ENCODE measurements around the gene CHD6. TPM values are rescaled to one million over a fixed set of nuclear protein-coding genes. Genes with fewer than 3 reads are reported as not detected.

Gene CHD6
- total and polyA plus RNA-seq, 2 experiments from 2014 or later, result 41.0 to 158 TPM

DNA sequence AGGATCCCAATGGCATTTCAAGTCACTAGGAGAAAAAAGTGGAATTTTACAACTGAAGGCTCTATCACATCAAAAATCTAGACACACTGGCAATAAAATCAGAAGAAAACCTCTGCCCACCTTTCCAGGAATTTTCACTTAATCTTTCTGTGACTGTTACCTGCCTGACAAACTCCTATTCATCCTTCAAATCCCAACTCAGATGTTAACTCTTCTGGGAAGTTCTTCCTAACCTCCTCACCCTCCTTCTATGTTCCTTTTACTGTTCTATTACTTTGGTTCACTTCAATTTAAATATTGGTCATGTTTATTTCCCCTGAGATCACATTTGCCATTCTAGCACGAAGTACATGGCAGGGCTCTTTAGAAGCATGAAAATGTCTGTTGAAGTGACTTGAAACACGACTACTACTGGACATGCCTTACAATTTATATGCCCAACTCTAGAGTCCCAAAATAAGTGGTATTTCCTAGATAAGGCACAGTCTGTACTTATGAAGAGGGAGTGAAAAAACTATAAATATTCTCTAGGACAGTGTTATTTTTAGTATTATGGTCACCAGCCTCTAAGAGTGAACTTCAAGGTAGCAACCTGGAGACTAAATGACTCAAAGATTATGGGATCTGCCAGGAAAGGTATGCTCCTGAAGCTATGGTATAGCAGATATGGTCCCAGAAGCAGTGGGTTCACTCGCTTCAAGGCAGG is 17.1 kb downstream of the CHD6 start:
- Mint-ChIP-seq H3K4me1 (no peaks in the 10 kb centered on the region), H3K4me3 (no peak overlapping the region), H3K9me3 (peaks cover 64% of the 10 kb centered on the region), H3K27me3 (ENCODE audit: insufficient read depth, low read depth, poor library complexity) (peaks cover 8% of the 10 kb centered on the region), H3K36me3 (ENCODE audit: low read depth) (peaks cover 66% of the 10 kb centered on the region), H3K27ac (no peak overlapping the region)
- H3K27me3 ChIP-seq (ENCODE audit: insufficient read depth), result no peaks in the 10 kb centered on the region
- ATAC-seq (no peak), DNase-seq (ENCODE audit: low spot score) (no peak)
- 0 out of 2 replicates have a peak, but pooled peaks cover 7% of the 10 kb centered on the region for H3K4me1 ChIP-seq (ENCODE audit: insufficient read depth)
- H3F3A ChIP-seq (replicated peaks; ENCODE audit: low read depth), result no peaks in the 10 kb centered on the region
- no peaks in the 10 kb centered on the region; the same call in 1 of the 2 replicates for H3K9me2 ChIP-seq (ENCODE audit: insufficient read depth)
- H3K36me3 ChIP-seq (ENCODE audit: insufficient read depth), result peaks cover 16% of the 10 kb centered on the region
- H2AFZ ChIP-seq, result no peak overlapping the region
- H3K27ac ChIP-seq (ENCODE audit: low read depth), result no peak overlapping the region
- TF ChIP-seq, protein P1, sequence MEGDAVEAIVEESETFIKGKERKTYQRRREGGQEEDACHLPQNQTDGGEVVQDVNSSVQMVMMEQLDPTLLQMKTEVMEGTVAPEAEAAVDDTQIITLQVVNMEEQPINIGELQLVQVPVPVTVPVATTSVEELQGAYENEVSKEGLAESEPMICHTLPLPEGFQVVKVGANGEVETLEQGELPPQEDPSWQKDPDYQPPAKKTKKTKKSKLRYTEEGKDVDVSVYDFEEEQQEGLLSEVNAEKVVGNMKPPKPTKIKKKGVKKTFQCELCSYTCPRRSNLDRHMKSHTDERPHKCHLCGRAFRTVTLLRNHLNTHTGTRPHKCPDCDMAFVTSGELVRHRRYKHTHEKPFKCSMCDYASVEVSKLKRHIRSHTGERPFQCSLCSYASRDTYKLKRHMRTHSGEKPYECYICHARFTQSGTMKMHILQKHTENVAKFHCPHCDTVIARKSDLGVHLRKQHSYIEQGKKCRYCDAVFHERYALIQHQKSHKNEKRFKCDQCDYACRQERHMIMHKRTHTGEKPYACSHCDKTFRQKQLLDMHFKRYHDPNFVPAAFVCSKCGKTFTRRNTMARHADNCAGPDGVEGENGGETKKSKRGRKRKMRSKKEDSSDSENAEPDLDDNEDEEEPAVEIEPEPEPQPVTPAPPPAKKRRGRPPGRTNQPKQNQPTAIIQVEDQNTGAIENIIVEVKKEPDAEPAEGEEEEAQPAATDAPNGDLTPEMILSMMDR (conservative IDR thresholded peaks at IDR 0.05; ENCODE audit: low read depth in 2 of 2), result no peak
- TF ChIP-seq, protein P2, sequence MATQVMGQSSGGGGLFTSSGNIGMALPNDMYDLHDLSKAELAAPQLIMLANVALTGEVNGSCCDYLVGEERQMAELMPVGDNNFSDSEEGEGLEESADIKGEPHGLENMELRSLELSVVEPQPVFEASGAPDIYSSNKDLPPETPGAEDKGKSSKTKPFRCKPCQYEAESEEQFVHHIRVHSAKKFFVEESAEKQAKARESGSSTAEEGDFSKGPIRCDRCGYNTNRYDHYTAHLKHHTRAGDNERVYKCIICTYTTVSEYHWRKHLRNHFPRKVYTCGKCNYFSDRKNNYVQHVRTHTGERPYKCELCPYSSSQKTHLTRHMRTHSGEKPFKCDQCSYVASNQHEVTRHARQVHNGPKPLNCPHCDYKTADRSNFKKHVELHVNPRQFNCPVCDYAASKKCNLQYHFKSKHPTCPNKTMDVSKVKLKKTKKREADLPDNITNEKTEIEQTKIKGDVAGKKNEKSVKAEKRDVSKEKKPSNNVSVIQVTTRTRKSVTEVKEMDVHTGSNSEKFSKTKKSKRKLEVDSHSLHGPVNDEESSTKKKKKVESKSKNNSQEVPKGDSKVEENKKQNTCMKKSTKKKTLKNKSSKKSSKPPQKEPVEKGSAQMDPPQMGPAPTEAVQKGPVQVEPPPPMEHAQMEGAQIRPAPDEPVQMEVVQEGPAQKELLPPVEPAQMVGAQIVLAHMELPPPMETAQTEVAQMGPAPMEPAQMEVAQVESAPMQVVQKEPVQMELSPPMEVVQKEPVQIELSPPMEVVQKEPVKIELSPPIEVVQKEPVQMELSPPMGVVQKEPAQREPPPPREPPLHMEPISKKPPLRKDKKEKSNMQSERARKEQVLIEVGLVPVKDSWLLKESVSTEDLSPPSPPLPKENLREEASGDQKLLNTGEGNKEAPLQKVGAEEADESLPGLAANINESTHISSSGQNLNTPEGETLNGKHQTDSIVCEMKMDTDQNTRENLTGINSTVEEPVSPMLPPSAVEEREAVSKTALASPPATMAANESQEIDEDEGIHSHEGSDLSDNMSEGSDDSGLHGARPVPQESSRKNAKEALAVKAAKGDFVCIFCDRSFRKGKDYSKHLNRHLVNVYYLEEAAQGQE (IDR thresholded peaks at IDR 0.05; ENCODE audit: unreplicated experiment), result no peak
- TF ChIP-seq POLR2AphosphoS5 (IDR thresholded peaks at IDR 0.05; ENCODE audit: low read depth), result no peak
- TF ChIP-seq STAT1 (IDR thresholded peaks at IDR 0.05; ENCODE audit: unreplicated experiment), result no peak
- no peak for TF ChIP-seq CREB1 (CRISPR knock-in tag; IDR thresholded peaks at IDR 0.05; ENCODE audit: low read depth)
- no peak for TF ChIP-seq ETS1 (IDR thresholded peaks at IDR 0.05)
- no peak for TF ChIP-seq ZNF462 (CRISPR knock-in tag; IDR thresholded peaks at IDR 0.05)
- no peak for TF ChIP-seq EZH2phosphoT487 (IDR thresholded peaks at IDR 0.05; ENCODE audit: unreplicated experiment)
- no peak for TF ChIP-seq NANOG (IDR thresholded peaks at IDR 0.05; ENCODE audit: borderline replicate concordance)
- no peak for TF ChIP-seq ZNF331 (CRISPR knock-in tag; IDR thresholded peaks at IDR 0.05; ENCODE audit: low read depth)
- TF ChIP-seq JUNB (IDR thresholded peaks at IDR 0.05; ENCODE audit: unreplicated experiment), result no peak
- TF ChIP-seq EZH2 (IDR thresholded peaks at IDR 0.05; ENCODE audit: low read depth, unreplicated experiment), result no peak
- TF ChIP-seq ZNF114 (CRISPR knock-in tag; IDR thresholded peaks at IDR 0.05), result no peak
- H3K4me3 ChIP-seq, result no peak overlapping the region
- H4K20me1 ChIP-seq (replicated peaks; ENCODE audit: insufficient read depth), result peaks cover 24% of the 10 kb centered on the region
- peaks cover 100% of the 10 kb centered on the region for H3K79me2 ChIP-seq (replicated peaks; ENCODE audit: insufficient read depth)
- H3K4me2 ChIP-seq, result no peak overlapping the region
